BE2C (cell line): Measurements from ENCODE around the gene FOXP4.

Source experiments
- DNase-seq: peaks from one replicate; pipeline ENCODE4 v3.0.0-alpha.2; 2020
- H3K27me3 ChIP-seq: fragments of 250-450 bp; sonication (Bioruptor Pico); 2 replicates; pipeline ENCODE4 v1.5.1; 2020; ENCODE audit warnings: mild to moderate bottlenecking
- H3K36me3 ChIP-seq: fragments of 250-450 bp; sonication (Bioruptor Pico); 2 replicates; pipeline ENCODE4 v1.5.1; 2020; ENCODE audit warnings: mild to moderate bottlenecking
- H3K4me1 ChIP-seq: fragments of 250-450 bp; sonication (Bioruptor Pico); 2 replicates; pipeline ENCODE4 v1.5.1; 2020
- H3K4me3 ChIP-seq: 2 replicates; pipeline ENCODE4 v1.5.1; 2011; ENCODE audit warnings: low read depth, low read length
- H3K9me3 ChIP-seq: fragments of 250-450 bp; sonication (Bioruptor Pico); 2 replicates; pipeline ENCODE4 v1.5.1; 2020
- TF ChIP-seq, protein P1 (sequence below): IDR thresholded peaks from 2 replicates; pipeline ENCODE4 v1.5.1; 2012; ENCODE audit warnings: mild to moderate bottlenecking, low read depth, low read length

Gene FOXP4

DNA sequence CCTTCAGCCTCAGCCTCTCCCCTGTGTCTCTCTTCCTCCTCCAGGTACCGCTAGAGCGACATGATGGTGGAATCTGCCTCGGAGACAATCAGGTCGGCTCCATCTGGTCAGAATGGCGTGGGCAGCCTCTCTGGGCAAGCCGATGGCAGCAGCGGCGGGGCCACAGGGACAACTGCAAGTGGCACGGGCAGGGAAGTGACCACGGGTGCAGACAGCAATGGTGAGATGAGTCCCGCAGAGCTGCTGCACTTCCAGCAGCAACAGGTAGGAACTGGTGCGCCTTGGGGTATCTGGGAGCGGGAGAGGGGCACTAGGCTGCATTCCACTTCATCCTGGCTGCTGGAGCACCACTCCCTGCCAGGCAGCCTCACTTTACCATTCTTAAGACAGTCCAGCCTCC is 19.5 kb downstream of the FOXP4 start:
- no peaks in the 10 kb centered on the region for H3K9me3 ChIP-seq
- no peaks in the 10 kb centered on the region for H3K27me3 ChIP-seq
- TF ChIP-seq, protein P1, sequence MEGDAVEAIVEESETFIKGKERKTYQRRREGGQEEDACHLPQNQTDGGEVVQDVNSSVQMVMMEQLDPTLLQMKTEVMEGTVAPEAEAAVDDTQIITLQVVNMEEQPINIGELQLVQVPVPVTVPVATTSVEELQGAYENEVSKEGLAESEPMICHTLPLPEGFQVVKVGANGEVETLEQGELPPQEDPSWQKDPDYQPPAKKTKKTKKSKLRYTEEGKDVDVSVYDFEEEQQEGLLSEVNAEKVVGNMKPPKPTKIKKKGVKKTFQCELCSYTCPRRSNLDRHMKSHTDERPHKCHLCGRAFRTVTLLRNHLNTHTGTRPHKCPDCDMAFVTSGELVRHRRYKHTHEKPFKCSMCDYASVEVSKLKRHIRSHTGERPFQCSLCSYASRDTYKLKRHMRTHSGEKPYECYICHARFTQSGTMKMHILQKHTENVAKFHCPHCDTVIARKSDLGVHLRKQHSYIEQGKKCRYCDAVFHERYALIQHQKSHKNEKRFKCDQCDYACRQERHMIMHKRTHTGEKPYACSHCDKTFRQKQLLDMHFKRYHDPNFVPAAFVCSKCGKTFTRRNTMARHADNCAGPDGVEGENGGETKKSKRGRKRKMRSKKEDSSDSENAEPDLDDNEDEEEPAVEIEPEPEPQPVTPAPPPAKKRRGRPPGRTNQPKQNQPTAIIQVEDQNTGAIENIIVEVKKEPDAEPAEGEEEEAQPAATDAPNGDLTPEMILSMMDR: no peak
- peaks cover 3% of the 10 kb centered on the region for H3K36me3 ChIP-seq
- no peak overlapping the region for H3K4me3 ChIP-seq
- peaks cover 3% of the 10 kb centered on the region; the same call in 1 of the 2 replicates for H3K4me1 ChIP-seq
- DNase-seq: no peak

DNA sequence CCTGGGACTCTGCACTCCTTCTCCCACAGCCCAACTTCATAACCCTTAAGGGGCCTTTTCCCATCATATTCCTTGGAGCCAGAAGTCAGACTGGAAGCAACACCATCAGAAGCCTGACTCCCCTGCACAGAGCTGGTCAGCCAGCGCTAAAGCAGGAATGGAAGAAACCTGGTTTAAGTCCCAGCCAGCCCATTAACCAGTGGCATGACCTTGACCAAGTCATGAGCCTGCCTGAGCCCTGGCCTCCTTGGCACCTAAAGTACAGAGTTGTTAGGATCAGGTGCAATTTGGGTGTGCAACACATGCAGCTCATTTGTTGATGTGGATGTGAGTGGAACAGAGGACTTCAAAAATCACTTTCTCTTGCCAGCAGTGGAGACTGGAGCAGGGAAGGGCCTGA is 20.8 kb downstream of the FOXP4 start:
- peaks cover 3% of the 10 kb centered on the region for H3K36me3 ChIP-seq
- H3K4me1 ChIP-seq: peaks cover 2% of the 10 kb centered on the region; the same call in 1 of the 2 replicates
- TF ChIP-seq, protein P1: no peak
- H3K27me3 ChIP-seq: no peaks in the 10 kb centered on the region
- no peaks in the 10 kb centered on the region for H3K9me3 ChIP-seq
- DNase-seq: no peak
- no peak overlapping the region for H3K4me3 ChIP-seq

DNA sequence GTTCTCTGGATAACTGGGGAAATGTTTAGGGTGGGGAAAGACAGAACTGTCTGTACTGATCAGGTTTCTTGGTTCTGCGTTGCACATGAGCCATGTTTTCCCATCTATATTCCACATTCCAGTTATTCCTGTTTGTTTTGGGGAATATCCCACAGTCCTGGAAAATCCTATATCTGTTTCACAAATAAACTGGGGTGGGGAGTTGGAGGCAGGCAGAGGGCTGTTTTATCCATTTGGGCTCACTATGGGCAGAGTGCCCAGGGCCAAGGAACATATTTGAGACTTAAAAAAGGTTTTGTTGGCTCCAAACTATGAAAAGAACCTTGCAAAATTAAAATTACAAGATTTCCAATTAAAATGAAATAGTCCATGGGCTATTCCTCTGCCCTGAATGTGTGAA is 21.5 kb downstream of the FOXP4 start:
- no peaks in the 10 kb centered on the region for H3K4me1 ChIP-seq
- no peaks in the 10 kb centered on the region for H3K27me3 ChIP-seq
- peaks cover 3% of the 10 kb centered on the region for H3K36me3 ChIP-seq

GRCh38 chr6:41568202-41568584 is 22.0 kb downstream of the FOXP4 start:
- H3K9me3 ChIP-seq: no peaks in the 10 kb centered on the region
- no peak overlapping the region for H3K4me3 ChIP-seq
- H3K36me3 ChIP-seq: peaks cover 3% of the 10 kb centered on the region
- TF ChIP-seq, protein P1: no peak
- H3K27me3 ChIP-seq: no peaks in the 10 kb centered on the region
- DNase-seq: no peak
- H3K4me1 ChIP-seq: no peaks in the 10 kb centered on the region

More for the DNA sequence above, 21.5 kb downstream of the FOXP4 start:
- TF ChIP-seq, protein P1: no peak
- Histone ChIP-seq H3K9me3 (no peaks in the 10 kb centered on the region), H3K4me3 (no peak overlapping the region)
- no peak for DNase-seq

GRCh38 chr6:41568585-41569384 is 22.6 kb downstream of the FOXP4 start:
- H3K36me3 ChIP-seq: peaks cover 3% of the 10 kb centered on the region
- no peaks in the 10 kb centered on the region for H3K27me3 ChIP-seq
- H3K4me3 ChIP-seq: no peak overlapping the region
- no peak for DNase-seq
- H3K4me1 ChIP-seq: no peaks in the 10 kb centered on the region
- no peaks in the 10 kb centered on the region for H3K9me3 ChIP-seq
- TF ChIP-seq, protein P1: no peak

DNA sequence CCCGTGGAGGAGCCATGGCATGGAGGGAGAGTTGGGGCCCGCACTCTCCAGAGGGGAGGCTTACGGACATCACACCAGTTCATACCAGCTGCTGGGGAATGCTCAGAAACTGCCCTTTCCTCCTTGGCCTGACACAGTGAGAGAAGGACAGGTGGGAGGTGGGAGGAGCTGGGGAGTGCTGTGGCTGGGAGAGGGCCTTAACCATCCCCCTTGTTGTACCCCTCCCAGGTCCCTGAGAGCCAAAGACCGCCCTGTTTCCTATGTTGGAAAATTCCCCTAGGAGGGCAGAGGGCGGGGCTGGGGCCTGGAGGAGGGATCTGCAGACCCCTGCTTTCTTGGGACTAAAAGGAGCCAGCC is 24.1 kb downstream of the FOXP4 start:
- H3K9me3 ChIP-seq: no peaks in the 10 kb centered on the region
- H3K4me1 ChIP-seq: no peaks in the 10 kb centered on the region
- H3K27me3 ChIP-seq: no peaks in the 10 kb centered on the region
- H3K36me3 ChIP-seq: peaks cover 3% of the 10 kb centered on the region
- DNase-seq: no peak
- TF ChIP-seq, protein P1: no peak
- H3K4me3 ChIP-seq: no peak overlapping the region
